Omental fat pad (tissue), 4 donors: ENCODE measurements around the gene GUCY1A2. TPM values are rescaled to one million over a fixed set of nuclear protein-coding genes. Genes with fewer than 3 reads are reported as not detected.

Source experiments
- ATAC-seq: fragments of 150-250 bp; one replicate; pipeline ENCODE4 v1.9.1; 2016; ENCODE audit warnings: mild to moderate bottlenecking, moderate library complexity; ENCODE audit not compliant: low FRiP score
- DNase-seq: peaks from one replicate; pipeline ENCODE4 v3.0.0-alpha.2; 2019; ENCODE audit warnings: low spot score
- total RNA-seq, 4 donors: library from RNA; depleted of rRNA; stranded (reverse); fragments of >200 nt; gene quantifications; one replicate each; pipeline ENCODE4 v1.1.0, GENCODE V29; 2016
- TF ChIP-seq, protein P1 (sequence below), 3 donors: fragments of 450-650 bp; IDR thresholded peaks; one replicate each; pipeline ENCODE4 v1.5.1; 2016 to 2017; ENCODE audit warnings: antibody characterized with exemption in 3 of 3, mild to moderate bottlenecking in 3 of 3, moderate library complexity in 2 of 3

GUCY1A2 gene
- total RNA-seq, 4 donors from 2014 or later, result 2.8 to 26.6 (median 5.1) TPM

DNA sequence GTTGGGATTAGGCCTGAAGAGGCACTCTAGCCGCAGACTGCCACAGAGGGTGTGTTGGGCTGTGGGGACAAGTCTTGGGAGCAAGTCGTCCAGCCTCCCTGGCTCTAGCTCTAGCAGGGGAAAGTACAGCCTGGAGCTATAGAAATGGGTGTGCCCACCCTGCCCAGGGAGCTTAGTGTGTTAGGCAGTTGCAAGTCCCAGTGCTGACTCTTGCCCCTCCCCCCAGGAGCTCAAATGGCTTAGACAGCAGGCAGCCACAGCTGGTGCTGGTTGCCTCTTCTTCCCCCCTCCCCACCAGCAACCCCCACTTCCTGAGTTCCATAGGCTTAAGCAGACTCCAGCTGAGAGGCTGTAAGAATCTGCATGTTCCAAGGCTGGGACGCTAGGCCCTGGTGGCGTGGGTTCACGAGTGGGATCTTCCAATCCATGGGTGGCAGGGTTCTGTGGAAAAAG, 61.2 kb downstream of the GUCY1A2 start:
- TF ChIP-seq, protein P1, sequence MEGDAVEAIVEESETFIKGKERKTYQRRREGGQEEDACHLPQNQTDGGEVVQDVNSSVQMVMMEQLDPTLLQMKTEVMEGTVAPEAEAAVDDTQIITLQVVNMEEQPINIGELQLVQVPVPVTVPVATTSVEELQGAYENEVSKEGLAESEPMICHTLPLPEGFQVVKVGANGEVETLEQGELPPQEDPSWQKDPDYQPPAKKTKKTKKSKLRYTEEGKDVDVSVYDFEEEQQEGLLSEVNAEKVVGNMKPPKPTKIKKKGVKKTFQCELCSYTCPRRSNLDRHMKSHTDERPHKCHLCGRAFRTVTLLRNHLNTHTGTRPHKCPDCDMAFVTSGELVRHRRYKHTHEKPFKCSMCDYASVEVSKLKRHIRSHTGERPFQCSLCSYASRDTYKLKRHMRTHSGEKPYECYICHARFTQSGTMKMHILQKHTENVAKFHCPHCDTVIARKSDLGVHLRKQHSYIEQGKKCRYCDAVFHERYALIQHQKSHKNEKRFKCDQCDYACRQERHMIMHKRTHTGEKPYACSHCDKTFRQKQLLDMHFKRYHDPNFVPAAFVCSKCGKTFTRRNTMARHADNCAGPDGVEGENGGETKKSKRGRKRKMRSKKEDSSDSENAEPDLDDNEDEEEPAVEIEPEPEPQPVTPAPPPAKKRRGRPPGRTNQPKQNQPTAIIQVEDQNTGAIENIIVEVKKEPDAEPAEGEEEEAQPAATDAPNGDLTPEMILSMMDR (IDR thresholded peaks at IDR 0.05), result no peak
- DNase-seq (no peak), ATAC-seq (no peak)

DNA sequence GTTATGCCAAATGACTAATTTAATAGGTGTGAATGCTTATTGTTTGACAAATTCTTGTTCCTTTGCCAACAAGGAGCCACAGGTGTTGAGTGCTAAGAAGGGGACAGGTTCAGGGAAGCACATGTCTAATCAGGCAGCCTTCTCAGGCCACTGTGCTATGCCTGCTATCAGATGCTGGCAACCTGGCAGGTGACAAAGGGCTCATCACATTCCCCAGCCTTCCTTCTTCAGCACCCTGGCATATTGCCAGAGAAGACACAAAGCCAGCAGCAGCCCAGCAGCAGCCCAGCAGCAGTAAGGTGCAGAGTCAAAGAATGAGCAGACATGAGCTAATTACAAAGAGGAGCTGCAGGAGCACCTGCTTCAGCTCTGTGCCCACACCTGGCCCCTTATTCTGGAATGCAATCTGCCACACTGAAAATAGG, 68.2 kb downstream of the GUCY1A2 start:
- ATAC-seq, result no peak
- no peak for DNase-seq
- TF ChIP-seq, protein P1 (IDR thresholded peaks at IDR 0.05), result no peak

DNA sequence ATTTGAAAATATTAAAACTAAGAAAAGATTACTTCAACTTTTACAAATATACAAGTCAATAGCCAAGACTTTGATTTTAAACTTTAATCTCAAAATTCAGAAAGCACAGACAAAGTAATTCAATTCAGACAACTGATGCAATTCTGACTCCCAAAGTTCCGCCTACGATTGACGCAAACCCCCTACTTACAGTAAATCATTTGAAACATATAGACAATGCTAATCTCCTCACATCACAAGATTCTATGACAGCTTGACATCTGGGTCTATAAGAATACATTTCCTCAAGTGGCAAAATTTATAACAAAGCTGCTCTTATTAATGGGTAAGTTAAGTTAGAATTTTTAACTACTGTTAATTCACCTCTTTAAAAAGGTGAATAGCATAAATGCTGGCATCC, 75.2 kb downstream of the GUCY1A2 start:
- DNase-seq (no peak), ATAC-seq (no peak)
- TF ChIP-seq, protein P1 (IDR thresholded peaks at IDR 0.05), result no peak

DNA sequence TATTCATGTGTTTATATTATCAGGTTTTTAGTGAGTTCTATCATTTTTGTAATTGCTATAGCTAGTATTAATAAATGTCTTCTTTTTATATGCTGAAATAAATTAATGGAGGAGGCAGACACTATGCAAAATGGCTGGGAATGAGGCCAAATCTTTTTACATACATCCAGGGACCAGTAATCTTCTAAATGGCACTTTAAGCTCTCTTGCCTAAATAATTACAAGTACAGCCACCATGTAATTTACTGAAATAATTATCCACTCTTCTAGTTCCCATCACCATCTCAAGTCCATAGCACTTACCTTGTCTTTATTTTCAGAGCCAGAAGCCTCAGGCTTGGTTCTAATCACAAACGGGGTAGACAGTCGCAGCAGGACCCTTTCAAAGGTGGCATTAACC, 79.1 kb downstream of the GUCY1A2 start:
- DNase-seq (no peak), ATAC-seq (no peak)
- TF ChIP-seq, protein P1 (IDR thresholded peaks at IDR 0.05), result no peak

DNA sequence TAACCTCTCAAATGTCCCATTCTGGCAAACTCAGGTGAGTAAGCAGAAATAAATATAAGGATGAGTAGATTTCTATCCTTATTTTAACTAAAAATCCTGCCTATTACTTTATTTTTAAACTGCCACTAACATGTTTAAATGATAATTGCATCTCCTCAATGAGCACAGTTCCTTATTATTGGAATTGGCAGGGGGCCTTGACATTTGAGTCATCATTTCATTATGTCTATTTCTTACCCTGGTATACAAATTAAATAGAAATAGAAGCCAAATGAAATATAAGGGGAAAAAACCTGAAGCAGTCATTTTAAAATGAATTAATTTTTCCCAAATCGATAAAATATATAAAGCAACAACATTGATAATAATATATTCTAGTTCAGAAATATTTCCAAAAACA, 81.2 kb downstream of the GUCY1A2 start:
- DNase-seq, result no peak
- TF ChIP-seq, protein P1 (IDR thresholded peaks at IDR 0.05), result no peak
- ATAC-seq, result no peak

DNA sequence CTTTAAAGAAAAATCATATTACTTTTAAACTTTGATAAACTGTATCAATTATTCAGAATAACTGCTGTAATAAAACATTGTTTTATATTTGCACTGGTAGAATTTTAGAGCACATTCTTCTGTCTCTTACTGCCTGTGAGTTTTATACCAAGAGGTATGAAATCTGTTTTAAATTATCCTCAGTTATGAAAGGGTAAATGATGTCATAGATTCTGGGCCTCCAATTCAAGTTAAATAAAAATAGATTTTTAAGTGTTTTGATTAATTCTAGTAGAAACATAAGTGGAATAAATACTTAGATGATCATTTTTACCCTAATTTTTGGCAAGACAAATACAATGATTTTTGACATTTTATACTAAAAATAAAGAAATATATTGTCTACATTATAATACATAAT, 93.0 kb downstream of the GUCY1A2 start:
- DNase-seq (no peak), ATAC-seq (no peak)
- TF ChIP-seq, protein P1 (IDR thresholded peaks at IDR 0.05), result no peak

DNA sequence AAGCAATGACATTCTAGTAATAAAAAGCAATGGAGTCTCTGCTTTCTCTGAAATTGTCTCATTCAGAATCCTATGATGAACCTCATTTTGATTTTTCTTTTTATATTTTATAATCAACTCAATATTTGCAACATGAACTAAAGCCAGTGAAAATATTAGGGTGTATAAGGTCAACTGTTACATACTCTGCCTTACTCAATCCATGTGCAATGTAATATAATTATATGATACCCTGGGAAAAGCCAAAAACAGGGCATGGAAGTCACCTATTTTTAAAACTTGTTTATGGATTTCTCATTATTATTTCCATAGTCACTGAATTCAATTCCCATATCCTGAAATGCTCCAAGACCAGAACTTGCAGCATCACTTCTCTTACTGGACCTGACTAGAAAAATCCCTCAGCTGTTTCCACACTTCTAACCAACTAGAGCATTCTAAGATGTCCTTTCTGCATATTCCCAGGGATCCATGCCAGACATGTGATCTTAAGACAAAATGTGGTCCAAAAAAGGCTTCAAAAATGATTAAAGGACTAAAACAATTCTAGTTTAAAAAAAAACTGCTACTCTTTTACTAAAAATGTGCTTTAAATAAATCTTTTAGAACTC, 97.3 kb downstream of the GUCY1A2 start:
- no peak for DNase-seq
- no peak for ATAC-seq
- TF ChIP-seq, protein P1 (IDR thresholded peaks at IDR 0.05), result no peak
